Fibroblast of villous mesenchyme (primary cell): Measurements from ENCODE around the gene PLB1. TPM values are rescaled to one million over a fixed set of nuclear protein-coding genes. Genes with fewer than 3 reads are reported as not detected.

Experiments
- DNase-seq: peaks from one replicate; pipeline ENCODE4 v3.0.0-alpha.2; 2010; ENCODE audit warnings: low read depth
- H3K4me3 ChIP-seq: 2 replicates; pipeline ENCODE4 v1.5.1; 2011; ENCODE audit warnings: low read depth, mild to moderate bottlenecking, low read length
- CTCF ChIP-seq: IDR thresholded peaks from 2 replicates; pipeline ENCODE4 v1.5.1; 2012; ENCODE audit warnings: low read depth, mild to moderate bottlenecking, low read length; ENCODE audit not compliant: insufficient read depth
- total RNA-seq: library from RNA; depleted of rRNA; stranded (reverse); fragments of >200 nt; gene quantifications from 2 replicates; pipeline ENCODE4 v1.2.3, GENCODE V29; 2012

The PLB1 gene
- total RNA-seq, 1 donor: 3.0 TPM

DNA sequence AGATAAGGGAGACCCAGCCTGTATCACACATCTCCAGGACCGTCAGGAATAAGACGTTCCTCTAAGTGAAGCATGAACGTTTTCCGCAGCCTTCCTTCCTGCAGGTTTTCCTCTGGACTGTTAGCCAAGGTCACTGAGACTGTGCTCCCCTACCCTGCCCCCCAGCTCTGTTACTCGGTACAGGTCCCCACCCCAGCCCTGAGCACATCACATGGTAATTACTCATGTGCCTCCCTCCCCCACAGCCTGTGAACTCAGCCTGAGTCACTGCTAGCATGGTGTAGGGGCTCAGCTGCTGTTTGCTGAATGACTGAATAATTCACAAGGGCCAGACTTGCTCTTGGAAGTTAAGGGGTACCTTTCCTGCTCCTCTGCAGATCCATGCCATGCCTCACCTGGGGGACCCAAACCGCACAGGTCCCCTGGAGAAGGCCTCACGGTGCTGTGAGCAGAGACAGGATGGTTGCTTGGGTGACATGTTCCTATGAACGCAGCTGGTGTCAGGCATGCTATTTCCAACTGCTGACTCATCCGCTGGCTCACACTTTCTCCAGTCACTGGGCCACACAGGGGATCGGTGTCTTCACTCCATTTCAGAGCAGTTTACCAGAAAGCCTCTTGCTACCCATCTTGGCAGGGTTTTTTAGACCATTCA, 88.2 kb downstream of the PLB1 start:
- H3K4me3 ChIP-seq: peak overlapping the region; percentile 17
- no peak for TF ChIP-seq CTCF
- DNase-seq: peak; percentile 95

- no peak overlapping the region for H3K4me3 ChIP-seq
- DNase-seq: no peak
- TF ChIP-seq CTCF: no peak
Observed at GRCh38 chr2:28586867-28587266, 91.0 kb downstream of the PLB1 start.

- TF ChIP-seq CTCF: no peak
- H3K4me3 ChIP-seq: no peak overlapping the region
Observed at GRCh38 chr2:28587526-28588291, 91.8 kb downstream of the PLB1 start.

DNA sequence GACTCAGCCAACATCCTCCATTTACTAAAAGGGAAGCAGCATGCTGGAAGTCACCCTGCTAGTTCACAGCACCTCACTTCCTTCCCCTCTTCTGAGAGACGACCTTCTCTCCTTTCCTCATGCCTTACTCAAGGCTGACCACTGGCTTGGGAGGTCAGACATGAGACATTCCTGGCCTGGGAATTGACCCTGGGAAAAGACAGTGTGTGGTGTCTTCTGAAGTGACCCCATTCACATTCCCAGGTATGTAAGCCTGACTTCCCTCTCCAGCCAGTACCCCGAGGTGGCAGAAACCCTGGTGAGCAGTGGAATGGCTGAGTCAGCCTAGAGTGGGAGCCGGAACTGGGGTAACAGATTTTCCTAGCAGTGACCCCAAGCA, 92.4 kb downstream of the PLB1 start:
- H3K4me3 ChIP-seq: no peak overlapping the region
- no peak for TF ChIP-seq CTCF
- DNase-seq: peak; percentile 6

More at GRCh38 chr2:28587526-28588291, 91.8 kb downstream of the PLB1 start:
- DNase-seq: no peak

DNA sequence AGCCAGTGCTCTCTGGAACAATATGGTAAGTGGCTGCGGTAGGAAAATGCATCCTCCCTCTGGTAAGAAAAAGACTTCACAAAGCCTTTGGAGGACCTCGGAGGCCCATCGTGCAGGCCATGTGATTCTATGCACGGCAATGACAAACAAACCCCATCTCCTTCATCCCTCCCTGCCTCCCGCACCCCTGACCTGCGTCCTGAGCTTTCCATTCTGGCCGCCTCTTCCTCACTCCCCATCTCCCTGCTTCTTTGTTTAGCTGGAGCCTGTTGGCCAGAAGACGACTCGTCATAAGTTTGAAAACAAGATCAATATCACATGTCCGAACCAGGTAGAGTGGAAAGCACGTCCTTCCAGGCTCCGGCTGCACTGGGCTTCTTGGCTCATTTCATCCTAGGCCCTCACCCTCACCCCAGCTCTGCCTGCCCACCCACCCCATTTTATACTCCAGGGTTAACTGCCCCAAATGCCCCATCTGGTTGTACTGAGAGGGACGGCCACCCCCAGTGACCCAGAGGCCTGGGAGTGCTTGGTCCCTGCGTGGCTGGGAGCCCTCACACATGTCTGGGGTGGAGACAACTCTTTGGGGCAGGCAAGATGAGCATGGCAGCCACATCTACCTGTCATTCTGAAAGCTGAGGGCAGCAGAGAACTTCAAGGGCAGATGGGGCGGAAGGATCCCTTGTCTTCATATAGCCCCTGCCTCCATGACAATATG, 94.0 kb downstream of the PLB1 start:
- no peak for TF ChIP-seq CTCF
- H3K4me3 ChIP-seq: no peak overlapping the region
- no peak for DNase-seq

DNA sequence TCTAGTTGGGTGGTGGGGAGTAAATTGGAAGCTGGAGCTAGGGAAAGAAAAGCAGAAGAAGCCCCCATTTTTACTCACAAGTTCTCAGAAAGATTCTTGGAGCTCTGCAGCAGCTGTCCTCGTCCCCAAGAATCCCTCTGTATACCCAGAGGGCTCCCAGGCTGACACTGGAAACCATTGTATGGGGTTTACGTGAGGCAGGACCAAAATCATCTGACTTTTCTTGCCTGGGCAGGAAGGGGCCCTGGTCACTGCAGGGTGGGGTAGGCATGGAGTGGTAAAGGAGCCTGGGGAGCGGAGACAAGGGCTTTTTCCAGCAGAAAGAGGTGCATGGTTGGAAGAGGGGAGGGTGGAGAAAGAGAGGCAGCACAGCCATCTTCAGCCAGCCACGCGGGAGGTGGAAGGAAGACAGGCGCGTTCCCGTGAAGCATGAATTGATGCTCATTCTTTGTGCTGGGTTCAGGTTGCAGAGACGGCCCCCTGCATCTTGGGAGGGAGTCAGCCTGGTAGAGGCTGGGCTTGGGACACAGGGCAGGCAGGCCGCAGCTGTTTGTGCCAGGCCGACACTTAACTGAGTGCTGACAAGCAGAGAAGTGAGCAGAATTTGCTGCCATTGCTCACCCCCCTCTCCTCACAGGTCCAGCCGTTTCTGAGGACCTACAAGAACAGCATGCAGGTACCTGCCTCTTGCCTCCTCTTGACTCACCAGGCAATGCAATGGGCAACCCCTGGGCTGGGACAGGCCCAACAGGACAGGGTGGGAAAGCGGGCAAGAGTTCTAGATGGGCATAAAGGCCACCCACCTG, 94.8 kb downstream of the PLB1 start:
- no peak for DNase-seq
- no peak for TF ChIP-seq CTCF
- H3K4me3 ChIP-seq: no peak overlapping the region
